ENCODE measurements around the gene DPYSL3. TPM values are rescaled to one million over a fixed set of nuclear protein-coding genes. Genes with fewer than 3 reads are reported as not detected.
A peak's percentile ranks its signal among the peaks of the same experiment; 100 is the strongest.
"Not testable (repeated sequence)": the region's sequence is repeated elsewhere in the genome, so short reads cannot be mapped to it uniquely, and the experiment has no call there.

Gene DPYSL3
- total and polyA plus RNA-seq, 12 donors: 3.5 to 49.7 (median 13.1) TPM

- intact Hi-C loops (cut with DNase I): no loop called here
Measured at GRCh38 chr5:147555176-147555575, 45.3 kb upstream of the DPYSL3 start.

GRCh38 chr5:147554261-147554817, 44.5 kb upstream of the DPYSL3 start:
- Histone ChIP-seq H3K9me3 (replicated peaks in 1 of 3) (no peaks in the 10 kb centered on the region), H3K36me3 (replicated peaks in 1 of 2) (no peaks in the 10 kb centered on the region), H3K4me1 (replicated peaks in 1 of 2) (peaks cover 0 to 4% of the 10 kb centered on the region in 2 donors), H3K27ac (peak overlapping the region in 1 of 5 donors; percentile 31), H3K27me3 (no peaks in the 10 kb centered on the region), H3K4me3 (no peak overlapping the region)
- TF ChIP-seq, protein P1, sequence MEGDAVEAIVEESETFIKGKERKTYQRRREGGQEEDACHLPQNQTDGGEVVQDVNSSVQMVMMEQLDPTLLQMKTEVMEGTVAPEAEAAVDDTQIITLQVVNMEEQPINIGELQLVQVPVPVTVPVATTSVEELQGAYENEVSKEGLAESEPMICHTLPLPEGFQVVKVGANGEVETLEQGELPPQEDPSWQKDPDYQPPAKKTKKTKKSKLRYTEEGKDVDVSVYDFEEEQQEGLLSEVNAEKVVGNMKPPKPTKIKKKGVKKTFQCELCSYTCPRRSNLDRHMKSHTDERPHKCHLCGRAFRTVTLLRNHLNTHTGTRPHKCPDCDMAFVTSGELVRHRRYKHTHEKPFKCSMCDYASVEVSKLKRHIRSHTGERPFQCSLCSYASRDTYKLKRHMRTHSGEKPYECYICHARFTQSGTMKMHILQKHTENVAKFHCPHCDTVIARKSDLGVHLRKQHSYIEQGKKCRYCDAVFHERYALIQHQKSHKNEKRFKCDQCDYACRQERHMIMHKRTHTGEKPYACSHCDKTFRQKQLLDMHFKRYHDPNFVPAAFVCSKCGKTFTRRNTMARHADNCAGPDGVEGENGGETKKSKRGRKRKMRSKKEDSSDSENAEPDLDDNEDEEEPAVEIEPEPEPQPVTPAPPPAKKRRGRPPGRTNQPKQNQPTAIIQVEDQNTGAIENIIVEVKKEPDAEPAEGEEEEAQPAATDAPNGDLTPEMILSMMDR (IDR thresholded peaks at IDR 0.05): no peak
- TF ChIP-seq POLR2A (IDR thresholded peaks at IDR 0.05): no peak
- no peak for DNase-seq
- 47 to 58% (median 52%) methylated on average over 7 of the region's 7 CpGs for WGBS, 4 donors
- intact Hi-C loops (cut with DNase I): no loop called here

More at GRCh38 chr5:147555176-147555575, 45.3 kb upstream of the DPYSL3 start:
- Histone ChIP-seq H3K36me3 (replicated peaks in 1 of 2) (no peaks in the 10 kb centered on the region), H3K4me1 (replicated peaks in 1 of 2) (peaks cover 0 to 4% of the 10 kb centered on the region in 2 donors), H3K9me3 (replicated peaks in 1 of 3) (no peaks in the 10 kb centered on the region), H3K4me3 (no peak overlapping the region), H3K27me3 (no peaks in the 10 kb centered on the region), H3K27ac (no peak overlapping the region)
- no peak for DNase-seq
- TF ChIP-seq, protein P1 (IDR thresholded peaks at IDR 0.05): no peak
- TF ChIP-seq POLR2A (IDR thresholded peaks at IDR 0.05): no peak
- 72 to 79% (median 78%) methylated on average over 7 of the region's 7 CpGs for WGBS, 4 donors

DNA sequence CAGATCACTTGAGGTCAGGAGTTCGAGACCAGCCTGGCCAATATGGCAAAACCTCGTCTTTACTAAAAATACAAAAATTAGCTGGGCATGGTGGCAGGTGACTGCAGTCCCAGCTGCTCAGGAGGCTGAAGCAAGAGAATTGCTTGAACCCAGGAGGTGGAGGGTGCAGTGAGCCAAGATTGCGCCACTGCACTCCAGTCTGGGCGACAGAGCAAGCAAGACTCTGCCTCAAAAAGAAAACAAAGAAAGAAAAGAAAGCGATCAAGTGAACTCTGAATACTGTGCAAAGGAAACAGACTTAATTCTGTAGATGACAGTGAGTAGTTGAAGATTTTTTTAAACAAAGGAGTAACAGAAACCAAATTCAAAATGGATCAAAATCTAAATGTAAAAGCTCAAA, 43.9 kb upstream of the DPYSL3 start:
- H3K4me3 ChIP-seq; H3K4me1 ChIP-seq (replicated peaks in 1 of 2); H3K9me3 ChIP-seq (replicated peaks in 1 of 3); intact Hi-C loops (cut with DNase I); DNase-seq; H3K36me3 ChIP-seq (replicated peaks in 1 of 2); H3K27me3 ChIP-seq: not testable (repeated sequence)
- 66 to 78% (median 75%) methylated on average over 5 of the region's 5 CpGs for WGBS, 4 donors
- H3K27ac ChIP-seq: peak overlapping the region in 1 of 5 donors; percentile 31

DNA sequence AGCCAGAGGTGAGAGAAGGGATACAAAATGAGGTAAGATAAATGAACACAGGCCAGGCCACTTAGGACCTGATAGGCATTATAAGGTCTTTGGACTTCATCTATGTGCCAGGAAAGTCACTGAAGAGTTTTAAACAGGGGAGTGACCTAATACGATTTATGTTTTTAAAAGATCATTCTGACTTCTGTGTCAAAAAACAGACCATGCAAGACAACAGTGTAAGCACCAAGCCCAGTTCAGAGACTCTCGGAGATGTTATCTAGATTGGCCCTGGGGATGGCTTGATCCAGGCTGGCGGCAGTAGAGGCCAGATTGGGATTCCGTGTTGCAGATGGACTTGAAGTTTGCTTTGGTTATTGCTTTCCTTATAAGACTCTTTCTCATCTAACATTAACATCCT, 43.0 kb upstream of the DPYSL3 start:
- no peak overlapping the region for H3K4me3 ChIP-seq
- no peak overlapping the region for H3K27ac ChIP-seq
- intact Hi-C loops (cut with DNase I): no loop called here
- no peaks in the 10 kb centered on the region for H3K9me3 ChIP-seq (replicated peaks in 1 of 3)
- DNase-seq: no peak
- WGBS, 4 donors: 76 to 84% (median 78%) methylated on average over 4 of the region's 4 CpGs
- H3K4me1 ChIP-seq (replicated peaks in 1 of 2): no peaks in the 10 kb centered on the region
- H3K36me3 ChIP-seq (replicated peaks in 1 of 2): no peaks in the 10 kb centered on the region
- H3K27me3 ChIP-seq: no peaks in the 10 kb centered on the region
- TF ChIP-seq, protein P1 (IDR thresholded peaks at IDR 0.05): no peak
- no peak for TF ChIP-seq POLR2A (IDR thresholded peaks at IDR 0.05)

DNA sequence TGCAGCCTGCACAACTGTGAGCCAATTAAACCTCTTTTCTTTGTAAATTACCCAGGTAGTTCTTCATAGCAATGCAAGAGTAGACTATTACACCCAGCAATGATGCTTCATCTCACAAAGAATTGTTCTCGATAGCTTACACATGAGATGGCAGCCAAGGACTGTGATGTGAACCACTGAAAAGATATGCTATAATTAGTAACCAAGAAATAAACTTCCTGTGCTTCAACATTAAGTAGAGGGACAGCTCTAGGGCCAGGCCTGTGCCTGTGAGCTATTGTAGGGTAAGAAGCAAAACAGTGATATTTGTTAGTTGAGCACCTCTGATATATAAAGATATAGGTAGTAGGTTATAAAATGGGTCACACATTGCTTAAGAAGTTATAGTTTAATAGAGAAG, 41.8 kb upstream of the DPYSL3 start:
- Histone ChIP-seq H3K4me1 (replicated peaks in 1 of 2) (no peaks in the 10 kb centered on the region), H3K36me3 (replicated peaks in 1 of 2) (no peaks in the 10 kb centered on the region), H3K27me3 (no peaks in the 10 kb centered on the region), H3K4me3 (no peak overlapping the region), H3K27ac (no peak overlapping the region), H3K9me3 (replicated peaks in 1 of 3) (no peaks in the 10 kb centered on the region)
- WGBS, 4 donors: 33 to 77% (median 68%) methylated on average over 1 of the region's 1 CpG
- TF ChIP-seq POLR2A (IDR thresholded peaks at IDR 0.05): no peak
- TF ChIP-seq, protein P1 (IDR thresholded peaks at IDR 0.05): no peak
- intact Hi-C loops (cut with DNase I): no loop called here
- no peak for DNase-seq
